H1 (cell line): ENCODE results near the gene FGD4. TPM values are rescaled to one million over a fixed set of nuclear protein-coding genes. Genes with fewer than 3 reads are reported as not detected.

Experiments used
- CTCF ChIA-PET: fragments of 300-600 bp; sonication (Branson Sonifier 250); formaldehyde crosslinking; loops from one replicate; lab custom pipeline; 2021; ENCODE audit not compliant: partially characterized antibody; lab: Charles Lee
- POLR2A ChIA-PET: fragments of 300-600 bp; sonication (Branson Sonifier 250); formaldehyde crosslinking; loops from one replicate; lab custom pipeline; 2021; ENCODE audit warnings: inconsistent platforms; ENCODE audit not compliant: partially characterized antibody; lab: Charles Lee
- DNase-seq, 2 experiments: peaks; one replicate each; pipeline versions ENCODE4 v3.0.0 to v3.0.0-alpha.2; 2010 to 2022; ENCODE audit warnings: low spot score in 2 of 2, low read depth in 1 of 2, mixed read lengths in 1 of 2
- FAIRE-seq: peaks from 2 replicates; lab custom pipeline; 2011; peaks lifted over from hg19 to GRCh38; lab: Jason Lieb, UNC
- H2AFZ ChIP-seq: 2 replicates; pipeline ENCODE4 v1.8.1; 2012; ENCODE audit warnings: low read length, inconsistent platforms
- H2AK5ac ChIP-seq: 2 replicates; pipeline ENCODE4 v1.6.1; 2013; ENCODE audit warnings: low read depth, low read length
- H2BK120ac ChIP-seq: replicated peaks from 2 replicates; pipeline ENCODE3; 2013; ENCODE audit warnings: low read depth, low read length, inconsistent platforms
- H2BK12ac ChIP-seq: 2 replicates; pipeline ENCODE4 v1.6.1; 2013; ENCODE audit warnings: low read depth, low read length
- H2BK15ac ChIP-seq: 2 replicates; pipeline ENCODE4 v1.6.1; 2013; ENCODE audit warnings: low read length
- H2BK20ac ChIP-seq: 2 replicates; pipeline ENCODE4 v1.6.1; 2013; ENCODE audit warnings: low read length
- H2BK5ac ChIP-seq: 2 replicates; pipeline ENCODE4 v1.6.1; 2013; ENCODE audit warnings: low read depth, low read length
- H3K14ac ChIP-seq: 2 replicates; pipeline ENCODE4 v1.6.1; 2013; ENCODE audit warnings: inconsistent platforms; ENCODE audit not compliant: insufficient read length
- H3K18ac ChIP-seq: 2 replicates; pipeline ENCODE4 v1.6.1; 2013; ENCODE audit warnings: low read length; ENCODE audit errors: extremely low read depth
- H3K23ac ChIP-seq: 2 replicates; pipeline ENCODE4 v1.6.1; 2013; ENCODE audit warnings: inconsistent platforms; ENCODE audit not compliant: insufficient read length
- H3K23me2 ChIP-seq: 2 replicates; pipeline ENCODE4 v1.6.1; 2013; ENCODE audit warnings: low read depth, low read length
- H3K27ac ChIP-seq: 2 replicates; pipeline ENCODE4 v1.6.1; 2011; ENCODE audit warnings: low read depth, low read length, inconsistent platforms
- H3K27me3 ChIP-seq, 4 experiments: replicated peaks in 1 of 4; 1 replicate in 1 of 4; 2 replicates in 3 of 4; pipeline versions ENCODE4 v1.6.1 to v1.8.1; 2011 to 2013; ENCODE audit warnings: low read length in 3 of 4, mild to moderate bottlenecking in 3 of 4, inconsistent platforms in 2 of 4, mixed read lengths in 2 of 4, moderate library complexity in 1 of 4; ENCODE audit not compliant: control insufficient read depth in 3 of 4, insufficient read depth in 3 of 4; ENCODE audit errors: extremely low read depth in 1 of 4
- H3K36me3 ChIP-seq, 4 experiments: 2 replicates each; pipeline versions ENCODE4 v1.6.1 to v1.8.1; 2011 to 2013; ENCODE audit warnings: mild to moderate bottlenecking in 4 of 4, low read length in 3 of 4, moderate library complexity in 2 of 4, control low read depth in 1 of 4, inconsistent platforms in 1 of 4; ENCODE audit not compliant: insufficient read depth in 4 of 4, control insufficient read depth in 2 of 4
- H3K4ac ChIP-seq: replicated peaks from 2 replicates; pipeline ENCODE3; 2013; ENCODE audit warnings: low read length, low read depth, mixed read lengths, inconsistent platforms; ENCODE audit not compliant: insufficient read length
- H3K4me1 ChIP-seq, 4 experiments: replicated peaks in 1 of 4; 1 replicate in 1 of 4; 2 replicates in 3 of 4; pipeline versions ENCODE4 v1.6.1 to v1.8.1; 2011 to 2013; ENCODE audit warnings: low read length in 3 of 4, inconsistent platforms in 2 of 4, mixed read lengths in 1 of 4; ENCODE audit not compliant: insufficient read depth in 4 of 4, control insufficient read depth in 3 of 4
- H3K4me2 ChIP-seq, 2 experiments: 2 replicates each; pipeline versions ENCODE4 v1.6.1 to v1.8.1; 2011 to 2013; ENCODE audit warnings: low read depth in 2 of 2, low read length in 2 of 2, control low read depth in 1 of 2, inconsistent platforms in 1 of 2, mild to moderate bottlenecking in 1 of 2; ENCODE audit not compliant: insufficient read depth in 1 of 2
- H3K4me3 ChIP-seq, 4 experiments: fragments of 200-600, 300-600 bp in 1 of 4; sonication (generic), shearing (Covaris generic), sonication (Bioruptor Twin) in 1 of 4; 2 replicates each; pipeline versions ENCODE4 v1.5.1 to v1.8.1; 2011 to 2016; ENCODE audit warnings: low read length in 4 of 4, low read depth in 3 of 4, control low read depth in 2 of 4, inconsistent platforms in 2 of 4, mild to moderate bottlenecking in 2 of 4, mixed read lengths in 1 of 4, moderate library complexity in 1 of 4; ENCODE audit not compliant: insufficient read depth in 2 of 4; ENCODE audit errors: extremely low read depth in 1 of 4
- H3K56ac ChIP-seq: replicated peaks from 2 replicates; pipeline ENCODE3; 2013; ENCODE audit warnings: low read depth, mild to moderate bottlenecking, mixed read lengths, low read length, inconsistent platforms; ENCODE audit not compliant: insufficient read length
- H3K79me1 ChIP-seq: 2 replicates; pipeline ENCODE4 v1.6.1; 2013; ENCODE audit warnings: low read depth, low read length, control low read depth
- H3K79me2 ChIP-seq, 2 experiments: 2 replicates each; pipeline versions ENCODE4 v1.6.1 to v1.8.1; 2012 to 2013; ENCODE audit warnings: low read length in 2 of 2, mild to moderate bottlenecking in 2 of 2, inconsistent platforms in 1 of 2; ENCODE audit not compliant: insufficient read depth in 2 of 2, control insufficient read depth in 1 of 2
- H3K9ac ChIP-seq, 4 experiments: replicated peaks in 1 of 4; 1 replicate in 1 of 4; 2 replicates in 3 of 4; pipeline versions ENCODE4 v1.6.1 to v1.8.1; 2011 to 2013; ENCODE audit warnings: low read depth in 3 of 4, low read length in 3 of 4, control low read depth in 2 of 4, mild to moderate bottlenecking in 2 of 4, moderate library complexity in 2 of 4, inconsistent platforms in 1 of 4; ENCODE audit errors: extremely low read depth in 1 of 4
- H3K9me3 ChIP-seq, 2 experiments: 2 replicates each; pipeline versions ENCODE4 v1.6.1 to v1.8.1; 2012 to 2013; ENCODE audit warnings: mild to moderate bottlenecking in 2 of 2, moderate library complexity in 2 of 2, control low read depth in 1 of 2, inconsistent platforms in 1 of 2, low read depth in 1 of 2, low read length in 1 of 2, mixed read lengths in 1 of 2; ENCODE audit not compliant: insufficient read depth in 2 of 2
- H4K20me1 ChIP-seq, 2 experiments: replicated peaks in 1 of 2; 2 replicates each; pipeline versions ENCODE3 to v1.8.1; 2011 to 2013; ENCODE audit warnings: inconsistent platforms in 2 of 2, low read length in 2 of 2, mild to moderate bottlenecking in 1 of 2; ENCODE audit not compliant: insufficient read depth in 2 of 2, control insufficient read depth in 1 of 2
- H4K5ac ChIP-seq: 2 replicates; pipeline ENCODE4 v1.6.1; 2013; ENCODE audit warnings: low read length, low read depth, mixed read lengths, inconsistent platforms; ENCODE audit not compliant: insufficient read length
- H4K8ac ChIP-seq: 2 replicates; pipeline ENCODE4 v1.8.0; 2013; ENCODE audit warnings: mild to moderate bottlenecking, moderate library complexity, low read length, inconsistent platforms; ENCODE audit not compliant: insufficient read depth; ENCODE audit errors: extremely low read depth
- H4K91ac ChIP-seq: replicated peaks from 2 replicates; pipeline ENCODE3; 2013; ENCODE audit warnings: low read length, mixed read lengths, inconsistent platforms; ENCODE audit not compliant: insufficient read length
- SIRT6 ChIP-seq: IDR thresholded peaks from one replicate; pipeline ENCODE4 v1.7.1; 2012; ENCODE audit warnings: low read length, inconsistent platforms
- WGBS, 2 experiments: shearing (Covaris generic) in 1 of 2; methylation state at CpG; one replicate each; pipeline versions ENCODE4 v1.1.6 to v1.1.7; 2013 to 2015; ENCODE audit warnings: low lambda C conversion rate in 2 of 2, mixed read lengths in 2 of 2, inconsistent platforms in 1 of 2, low coverage in 1 of 2, missing lambda C conversion rate in 1 of 2; ENCODE audit not compliant: insufficient replicate concordance in 2 of 2, insufficient coverage in 1 of 2, insufficient read length in 1 of 2; ENCODE audit errors: extremely low coverage in 1 of 2, missing lambda C conversion rate in 1 of 2; 5-methylcytosine and 5-hydroxymethylcytosine counted together
- polyA plus RNA-seq, 7 experiments: library from polyadenylated mRNA; depleted of rRNA in 3 of 7; stranded (reverse) in 5 of 7; unstranded in 2 of 7; fragments of >200 nt in 5 of 7; fragments of 200-250 nt in 2 of 7; gene quantifications; 1 replicate in 5 of 7; 2 replicates in 1 of 7; 4 replicates in 1 of 7; pipeline versions ENCODE4 v1.2.1 to v1.2.3, GENCODE V29; 2011 to 2013; ENCODE audit warnings: missing spikeins in 2 of 7, mixed read lengths in 2 of 7
- total RNA-seq: library from RNA; stranded (reverse); fragmentation: NEBNext Ultra II Directional; extraction: Animal tissue kit (Norgen Biotek cat#: 25700); gene quantifications from 2 replicates; pipeline ENCODE4 v1.2.1, GENCODE V29; 2021

FGD4 gene
- total and polyA plus RNA-seq, 2 of the 8 experiments (the other 6 are each of a cell fraction or from before 2014, with no cell fraction given) = 8.5 to 48.2 TPM

DNA sequence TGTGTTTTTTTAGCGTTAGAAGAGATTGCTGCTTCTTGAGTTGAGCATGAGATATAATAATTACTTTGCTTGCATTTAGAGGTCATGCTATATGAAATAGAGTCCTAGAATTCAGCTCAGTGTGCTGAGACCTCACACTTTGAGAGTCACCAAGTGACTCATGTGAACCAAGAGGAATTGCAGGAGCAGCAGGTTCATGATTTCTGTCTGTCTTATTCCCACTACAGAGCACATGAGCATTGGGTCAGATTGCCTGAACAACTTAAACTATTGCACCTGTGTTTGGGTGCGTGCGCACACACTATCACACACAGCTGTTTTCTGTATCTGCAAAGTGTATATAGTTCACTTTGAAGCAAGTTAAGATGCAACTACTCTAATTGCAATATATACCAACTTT, 109.3 kb downstream of the FGD4 start:
- Histone ChIP-seq H2BK12ac (no peak overlapping the region), H4K91ac (no peak overlapping the region), H3K36me3 (no peaks in the 10 kb centered on the region), H4K8ac (no peak overlapping the region), H3K27ac (no peak overlapping the region), H4K20me1 (peaks cover 11 to 27% of the 10 kb centered on the region in 2 experiments), H3K4me1 (peaks cover 0 to 20% (median 12%) of the 10 kb centered on the region in 4 experiments; a peak in 5 of 7 replicates), H2BK15ac (no peak overlapping the region), H3K9me3 (no peaks in the 10 kb centered on the region), H3K79me1 (peaks cover 16% of the 10 kb centered on the region; the same call in 1 of the 2 replicates), H2AK5ac (no peak overlapping the region), H2AFZ (no peak overlapping the region), H3K9ac (no peak overlapping the region), H3K14ac (no peak overlapping the region), H3K23ac (no peak overlapping the region), H3K23me2 (peaks cover 2% of the 10 kb centered on the region; the same call in 1 of the 2 replicates), H3K4ac (no peak overlapping the region), H3K4me3 (no peak overlapping the region), H3K18ac (no peak overlapping the region), H2BK5ac (no peak overlapping the region), H3K56ac (no peak overlapping the region), H2BK120ac (no peak overlapping the region), H3K4me2 (no peak overlapping the region), H4K5ac (no peak overlapping the region), H3K79me2 (peaks cover 9 to 95% of the 10 kb centered on the region in 2 experiments), H2BK20ac (no peak overlapping the region), H3K27me3 (no peaks in the 10 kb centered on the region)
- WGBS, 2 experiments = 95% methylated on average over 3 of the region's 3 CpGs; no CpG with 5 or more reads in 1 of the 2 experiments
- no peak for DNase-seq
- ChIA-PET CTCF (interaction anchor here (0.7 kb wide), 1 partner anchor 53 kb away, joined by 3 read pairs; no protein-coding TSS in a partner anchor), POLR2A (interaction anchor here (0.7 to 1.1 kb wide), 4 partner anchors 34 to 138 kb away, joined by 3 to 6 read pairs (median 3); no protein-coding TSS in a partner anchor)
- no peak for FAIRE-seq
- no peak for TF ChIP-seq SIRT6
- TF ChIP-seq, all 59 proteins: peak for 0
